SK-MEL-5 (cell line): ENCODE results near the gene XPO5. TPM values are rescaled to one million over a fixed set of nuclear protein-coding genes. Genes with fewer than 3 reads are reported as not detected.

Experiments
- DNase-seq: peaks from one replicate; pipeline ENCODE4 v3.0.0-alpha.2; 2016; ENCODE audit warnings: low read depth, low spot score
- in situ Hi-C: cut with HindIII; loops from 2 replicates; pipeline ENCODE4 v1.10.0; 2016; ENCODE audit warnings: low sequenced_read_pairs, high pct_unique_total_duplicates, low pct_unique_long_range_greater_than_20kb
- polyA plus RNA-seq, 2 experiments: library from polyadenylated mRNA; depleted of rRNA; stranded (reverse); fragments of >200 nt; gene quantifications; 2 replicates each; pipeline ENCODE4 v1.2.3, GENCODE V29; 2015
- total RNA-seq: library from RNA; depleted of rRNA; stranded (reverse); fragments of >200 nt; shearing (Covaris generic); gene quantifications from 2 replicates; pipeline ENCODE4 v1.2.3, GENCODE V29; 2014; rRNA removed

XPO5 gene
- 51.4 and 55.3 TPM in 2 replicates for total RNA-seq
- 51.3 and 52.7 TPM in 2 replicates for polyA plus RNA-seq (2015; cell fraction: cytosol; rRNA removed)
- polyA plus RNA-seq (2015; cell fraction: nucleus; rRNA removed) = 76.8 and 110 TPM in 2 replicates

DNA sequence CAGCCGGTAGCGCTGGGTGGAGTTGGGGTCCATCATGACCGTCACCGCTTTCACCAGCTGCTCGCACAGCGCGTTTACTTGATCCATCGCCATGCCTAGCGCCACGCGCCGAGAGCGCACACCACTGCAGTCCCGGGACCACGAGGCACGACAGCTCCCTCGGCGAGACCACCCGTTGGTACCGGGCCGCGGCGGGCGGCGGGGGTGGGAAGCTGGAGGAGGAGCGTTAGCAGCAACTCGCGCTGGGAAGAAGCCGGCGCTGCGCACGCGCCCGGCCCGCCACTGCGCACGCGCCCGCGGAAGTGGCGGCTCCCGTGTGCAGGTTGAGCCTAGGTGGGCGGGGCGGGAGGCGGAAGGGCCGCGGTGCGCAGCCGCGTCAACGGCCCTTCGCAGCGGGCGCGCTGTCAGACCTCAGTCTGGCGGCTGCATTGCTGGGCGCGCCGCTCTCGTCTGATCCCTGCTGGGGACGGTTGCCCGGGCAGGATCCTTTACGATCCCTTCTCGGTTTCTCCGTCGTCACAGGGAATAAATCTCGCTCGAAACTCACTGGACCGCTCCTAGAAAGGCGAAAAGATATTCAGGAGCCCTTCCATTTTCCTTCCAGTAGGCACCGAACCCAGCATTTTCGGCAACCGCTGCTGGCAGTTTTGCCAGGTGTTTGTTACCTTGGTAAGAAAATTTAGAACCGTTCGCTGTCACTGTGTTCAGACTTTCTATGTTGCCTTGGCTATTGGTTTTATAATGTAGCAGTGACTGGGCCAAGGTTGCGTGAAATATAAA lies at the start of gene XPO5, which contains the start of gene POLH:
Gene XPO5 (minus strand): TSS at position 267 of the 780 bp plus-strand sequence. CDS start 174 bp downstream, at position 93.
Gene POLH (plus strand): TSS at position 414 of the 780 bp plus-strand sequence. CDS start 6,135 bp downstream, outside the sequence.
- DNase-seq = peak; percentile 91
- in situ Hi-C loops = no loop called here

DNA sequence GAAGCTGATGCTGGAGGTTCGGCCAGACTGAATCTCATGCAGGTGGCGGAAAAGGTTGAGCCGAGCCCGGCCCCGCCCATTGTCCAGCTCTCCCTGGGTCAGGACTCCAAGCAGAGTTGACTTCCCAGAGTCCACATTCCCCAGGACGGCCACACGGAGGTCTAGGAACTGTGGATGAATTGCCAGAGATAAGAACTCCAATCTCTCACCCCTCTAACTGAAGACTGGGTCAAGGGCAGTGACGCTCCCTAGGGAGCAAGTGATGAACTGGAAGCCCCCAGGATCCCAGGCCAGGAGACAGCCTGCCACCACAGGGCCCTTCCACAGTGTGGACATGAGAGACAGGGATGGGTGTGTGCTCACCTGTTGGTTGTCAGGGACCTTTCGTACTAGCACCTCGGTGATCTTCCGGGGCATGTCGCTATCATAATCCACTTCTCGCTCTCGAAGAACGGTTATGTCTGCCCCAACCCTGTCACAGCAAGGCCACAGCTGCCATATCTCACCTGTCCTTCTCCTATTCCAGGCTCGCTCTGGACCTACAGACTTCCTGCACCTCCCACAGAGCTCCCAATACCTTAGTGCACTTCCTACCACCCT lies 49.7 kb upstream of the XPO5 start:
- in situ Hi-C loops = no loop called here

GRCh38 chr6:43624786-43625288 lies 49.0 kb upstream of the XPO5 start:
- in situ Hi-C loops = no loop called here

More for the DNA sequence above, 49.7 kb upstream of the XPO5 start:
- no peak for DNase-seq

GRCh38 chr6:43623880-43624785 lies 48.3 kb upstream of the XPO5 start:
- no peak for DNase-seq
- in situ Hi-C loops = no loop called here

More at GRCh38 chr6:43624786-43625288, 49.0 kb upstream of the XPO5 start:
- no peak for DNase-seq

GRCh38 chr6:43622541-43622940 lies 46.7 kb upstream of the XPO5 start:
- in situ Hi-C loops = no loop called here
- DNase-seq = no peak

DNA sequence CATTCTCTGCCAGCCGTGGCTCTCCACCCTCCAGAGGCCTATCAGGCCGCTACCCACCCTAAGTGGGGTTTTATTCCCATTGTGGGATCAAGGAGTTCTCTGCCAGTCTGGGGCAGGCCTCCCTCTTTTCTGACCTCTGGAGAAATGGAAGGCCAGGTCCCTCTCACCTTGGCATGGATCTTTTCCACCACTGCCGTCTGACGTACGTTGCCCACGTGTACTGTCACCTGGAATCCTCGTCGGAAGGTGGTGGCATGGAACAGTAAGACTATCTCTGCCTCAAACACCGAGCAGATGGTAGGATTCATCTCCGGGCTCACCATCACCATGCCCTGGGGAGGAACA lies 46.0 kb upstream of the XPO5 start:
- in situ Hi-C loops = no loop called here
- no peak for DNase-seq

DNA sequence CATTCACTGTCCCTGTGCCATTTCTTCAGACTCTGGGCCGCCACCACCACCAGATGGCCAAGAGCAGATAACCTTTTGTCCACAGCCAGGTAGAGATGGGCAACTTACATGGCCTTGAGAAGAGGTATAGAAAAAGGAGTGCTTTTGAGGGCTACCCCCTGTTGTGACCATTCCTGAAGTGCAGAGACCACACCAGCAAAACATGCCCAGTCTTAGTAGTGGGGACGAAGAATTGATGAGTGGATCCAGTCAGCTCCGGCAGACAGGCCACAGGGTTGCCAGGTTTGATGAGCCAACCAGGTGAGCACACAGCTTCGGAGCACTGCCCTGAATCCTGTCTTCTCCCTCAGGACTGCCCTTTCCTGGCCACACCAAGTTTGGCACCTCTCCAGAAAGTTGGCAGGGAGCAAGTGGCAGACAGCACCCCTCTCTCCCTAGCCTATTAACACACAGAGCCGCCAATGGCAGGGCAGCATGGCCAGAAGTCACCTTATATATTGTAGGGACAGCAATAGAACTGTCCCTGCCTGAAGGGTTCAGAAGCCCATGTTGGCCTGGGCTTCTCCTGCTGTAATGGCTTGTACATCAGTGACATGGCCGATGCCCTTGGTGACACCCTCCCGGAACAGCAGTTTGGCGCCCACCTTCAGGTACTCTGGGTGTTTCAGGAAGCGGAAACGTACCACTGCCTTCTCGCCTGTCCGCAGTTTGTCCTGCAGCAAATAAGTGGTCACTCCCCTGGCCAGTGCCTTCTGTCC lies 45.4 kb upstream of the XPO5 start:
- in situ Hi-C loops = no loop called here
- no peak for DNase-seq

DNA sequence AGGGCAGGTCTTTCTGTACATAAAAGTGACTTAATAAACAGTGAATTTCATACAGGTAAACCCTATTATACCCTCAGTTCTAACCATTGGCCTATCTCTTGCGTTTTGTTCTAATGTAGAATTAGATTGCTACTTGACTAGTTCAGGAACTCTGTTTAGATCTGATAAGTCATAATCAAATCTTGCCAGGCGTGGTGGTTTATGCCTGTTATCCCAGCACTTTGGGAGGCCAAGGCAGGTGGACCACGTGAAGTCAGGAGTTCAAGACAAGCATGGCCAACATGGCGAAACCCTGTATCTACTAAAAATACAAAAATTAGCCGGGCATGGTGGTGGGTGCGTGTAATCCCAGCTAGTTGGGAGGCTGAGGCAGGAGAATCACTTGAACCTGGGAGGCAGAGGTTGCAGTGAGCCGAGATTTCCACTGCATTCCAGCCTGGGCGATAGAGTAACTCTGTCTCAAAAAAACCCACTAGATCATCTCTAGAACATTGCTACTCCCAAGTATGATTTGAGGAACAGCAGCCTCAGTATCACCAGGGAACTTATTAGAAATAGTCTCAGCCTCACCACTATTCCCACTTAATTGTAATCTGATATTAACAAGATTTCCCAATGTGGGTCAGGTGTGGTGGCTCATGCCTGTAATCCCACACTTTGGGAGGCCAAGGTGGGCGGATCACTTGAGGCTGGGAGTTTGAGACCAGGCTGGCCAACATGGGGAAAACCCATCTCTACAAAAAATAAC lies 41.1 kb upstream of the XPO5 start:
- DNase-seq = no peak
- in situ Hi-C loops = no loop called here

GRCh38 chr6:43614396-43614730 lies 38.5 kb upstream of the XPO5 start:
- no peak for DNase-seq
- in situ Hi-C loops = no loop called here

DNA sequence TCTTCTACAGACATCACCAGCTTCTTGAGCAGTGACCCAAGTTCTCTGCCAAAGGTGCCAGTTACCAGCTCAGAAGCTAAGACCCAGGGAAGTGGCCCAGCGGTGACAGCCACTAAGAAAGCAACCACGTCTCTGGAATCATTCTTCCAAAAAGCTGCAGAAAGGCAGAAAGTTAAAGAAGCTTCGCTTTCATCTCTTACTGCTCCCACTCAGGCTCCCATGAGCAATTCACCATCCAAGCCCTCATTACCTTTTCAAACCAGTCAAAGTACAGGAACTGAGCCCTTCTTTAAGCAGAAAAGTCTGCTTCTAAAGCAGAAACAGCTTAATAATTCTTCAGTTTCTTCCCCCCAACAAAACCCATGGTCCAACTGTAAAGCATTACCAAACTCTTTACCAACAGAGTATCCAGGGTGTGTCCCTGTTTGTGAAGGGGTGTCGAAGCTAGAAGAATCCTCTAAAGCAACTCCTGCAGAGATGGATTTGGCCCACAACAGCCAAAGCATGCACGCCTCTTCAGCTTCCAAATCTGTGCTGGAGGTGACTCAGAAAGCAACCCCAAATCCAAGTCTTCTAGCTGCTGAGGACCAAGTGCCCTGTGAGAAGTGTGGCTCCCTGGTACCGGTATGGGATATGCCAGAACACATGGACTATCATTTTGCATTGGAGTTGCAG lies 38.0 kb upstream of the XPO5 start:
- DNase-seq = no peak
- in situ Hi-C loops = no loop called here

DNA sequence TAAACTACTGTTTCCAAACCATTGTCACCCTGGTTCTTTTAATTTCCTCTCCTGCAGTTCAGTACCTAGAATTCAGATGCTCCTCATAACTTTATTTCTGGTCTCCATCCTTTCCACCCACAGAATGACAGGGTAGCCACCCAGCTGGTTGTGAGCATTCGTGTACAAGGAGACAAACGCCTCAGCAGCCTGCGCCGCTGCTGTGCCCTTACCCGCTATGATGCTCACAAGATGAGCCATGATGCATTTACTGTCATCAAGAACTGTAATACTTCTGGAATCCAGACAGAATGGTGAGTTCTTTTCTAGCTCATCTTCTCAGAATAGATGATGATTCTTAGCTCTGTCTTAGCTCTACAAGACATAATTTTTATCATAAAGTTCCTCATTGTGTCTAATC lies 34.6 kb upstream of the XPO5 start:
- in situ Hi-C loops = no loop called here
- no peak for DNase-seq

- no peak for DNase-seq
- in situ Hi-C loops = no loop called here
Observed at GRCh38 chr6:43609402-43609801, 33.6 kb upstream of the XPO5 start.

GRCh38 chr6:43608807-43609206 lies 33.0 kb upstream of the XPO5 start:
- no peak for DNase-seq
- in situ Hi-C loops = no loop called here

DNA sequence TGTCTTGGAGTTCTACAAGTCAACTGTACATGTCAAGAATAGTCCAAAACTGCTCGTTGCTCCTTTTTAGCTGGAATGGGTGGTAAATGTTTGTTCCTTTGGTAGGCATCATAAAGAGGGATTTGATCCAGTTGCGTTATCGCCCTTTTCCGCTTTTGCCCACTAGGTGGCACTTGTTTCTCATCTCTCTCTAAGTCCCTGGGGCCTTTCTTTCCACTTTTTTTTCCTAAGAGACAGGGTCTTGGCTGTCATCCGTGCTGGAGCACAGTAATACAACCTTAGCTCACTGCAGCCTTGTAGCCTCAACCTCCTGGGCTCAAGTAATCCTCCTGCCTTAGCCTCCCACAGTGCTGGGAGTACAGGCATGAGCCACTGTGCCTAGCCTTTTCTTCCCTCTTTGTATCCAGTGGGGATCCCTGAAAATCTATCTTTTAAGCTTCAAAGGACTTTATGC lies 32.5 kb upstream of the XPO5 start:
- DNase-seq = peak; percentile 86
- in situ Hi-C loops = no loop called here

GRCh38 chr6:43606019-43606418 lies 30.2 kb upstream of the XPO5 start:
- in situ Hi-C loops = no loop called here
- no peak for DNase-seq

DNA sequence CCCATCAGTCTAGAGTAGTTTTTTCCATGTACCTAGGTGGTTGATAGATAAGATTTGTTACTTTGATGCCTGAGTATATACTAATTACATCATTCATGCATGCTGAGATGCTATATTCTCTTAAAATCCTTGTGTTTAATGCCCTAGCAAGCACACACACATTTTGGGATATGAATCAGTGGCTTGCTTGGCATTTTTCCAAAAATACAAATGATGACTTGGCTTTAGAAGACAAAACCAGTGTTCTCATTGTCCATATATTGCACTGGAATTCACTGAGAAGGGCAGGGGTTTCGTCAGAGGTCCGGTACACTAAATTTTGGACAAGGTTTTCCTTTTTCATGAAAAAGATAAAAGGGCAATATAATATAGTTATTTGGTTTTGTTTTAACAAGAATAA lies 28.3 kb upstream of the XPO5 start:
- in situ Hi-C loops = no loop called here
- DNase-seq = no peak
